ENCODE measurements around the gene MAFF.

MAFF gene

DNA sequence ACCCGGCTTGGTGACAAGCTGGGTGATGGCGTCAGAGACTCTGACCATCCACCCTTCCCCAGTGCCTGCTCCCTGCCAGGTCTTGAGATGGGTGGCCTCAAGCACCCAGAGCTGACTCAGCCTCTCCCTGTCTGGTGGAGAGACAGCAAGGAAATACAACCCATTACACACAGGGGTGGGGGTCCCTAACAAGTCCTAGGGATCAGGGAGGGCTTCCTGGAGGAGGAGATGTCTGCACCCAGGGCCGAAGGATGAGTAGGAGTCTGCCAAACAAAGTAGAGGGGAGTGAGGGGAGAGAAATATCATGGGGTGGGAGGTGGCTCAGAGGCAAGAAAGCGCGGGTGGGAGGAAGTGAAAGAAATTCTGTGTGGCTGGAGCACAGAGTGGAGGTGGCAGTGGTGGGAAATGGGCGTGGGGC is 6.8 kb downstream of the MAFF start:
- H4K20me1 ChIP-seq (ENCODE audit: insufficient read depth) = no peaks in the 10 kb centered on the region

DNA sequence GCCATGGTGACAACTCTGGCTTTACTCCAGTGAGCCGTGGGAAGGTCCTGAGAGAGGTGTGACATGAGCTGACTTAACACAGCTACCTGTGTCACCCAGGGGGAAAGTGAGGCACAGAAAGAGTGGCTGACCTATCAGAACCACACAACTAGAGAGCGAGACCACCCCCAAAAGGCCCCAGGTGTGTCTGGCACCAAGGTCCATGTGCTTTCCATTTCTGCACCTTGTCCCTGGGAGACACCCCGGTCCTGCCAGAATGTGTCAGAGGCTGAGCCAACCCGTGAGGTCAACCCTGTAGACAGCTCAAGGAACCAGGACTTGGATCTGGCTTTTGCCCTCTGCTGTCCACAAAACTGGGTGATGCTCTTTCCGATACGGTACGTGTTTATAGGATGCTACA is 9.8 kb downstream of the MAFF start:
- H3K27ac ChIP-seq = no peak overlapping the region
- no peaks in the 10 kb centered on the region for H4K20me1 ChIP-seq (ENCODE audit: insufficient read depth)
- no peaks in the 10 kb centered on the region for H3K27me3 ChIP-seq (ENCODE audit: insufficient read depth, low read depth)
- no peak overlapping the region for H3K9ac ChIP-seq
- peaks cover 31% of the 10 kb centered on the region for H3K4me1 ChIP-seq (ENCODE audit: low read depth, poor library complexity, severe bottlenecking)
- no peak overlapping the region for H2AFZ ChIP-seq (ENCODE audit: low read depth)
- H3K36me3 ChIP-seq (ENCODE audit: insufficient read depth) = no peaks in the 10 kb centered on the region
- H3K79me2 ChIP-seq (ENCODE audit: insufficient read depth, low read depth) = no peaks in the 10 kb centered on the region; the same call in 1 of the 2 replicates
- no peak overlapping the region for H3K4me3 ChIP-seq (IDR thresholded peaks at IDR 0.05; ENCODE audit: insufficient read depth, low read depth, low read length)
- H3K4me2 ChIP-seq = no peak overlapping the region
- TF ChIP-seq, protein P1, sequence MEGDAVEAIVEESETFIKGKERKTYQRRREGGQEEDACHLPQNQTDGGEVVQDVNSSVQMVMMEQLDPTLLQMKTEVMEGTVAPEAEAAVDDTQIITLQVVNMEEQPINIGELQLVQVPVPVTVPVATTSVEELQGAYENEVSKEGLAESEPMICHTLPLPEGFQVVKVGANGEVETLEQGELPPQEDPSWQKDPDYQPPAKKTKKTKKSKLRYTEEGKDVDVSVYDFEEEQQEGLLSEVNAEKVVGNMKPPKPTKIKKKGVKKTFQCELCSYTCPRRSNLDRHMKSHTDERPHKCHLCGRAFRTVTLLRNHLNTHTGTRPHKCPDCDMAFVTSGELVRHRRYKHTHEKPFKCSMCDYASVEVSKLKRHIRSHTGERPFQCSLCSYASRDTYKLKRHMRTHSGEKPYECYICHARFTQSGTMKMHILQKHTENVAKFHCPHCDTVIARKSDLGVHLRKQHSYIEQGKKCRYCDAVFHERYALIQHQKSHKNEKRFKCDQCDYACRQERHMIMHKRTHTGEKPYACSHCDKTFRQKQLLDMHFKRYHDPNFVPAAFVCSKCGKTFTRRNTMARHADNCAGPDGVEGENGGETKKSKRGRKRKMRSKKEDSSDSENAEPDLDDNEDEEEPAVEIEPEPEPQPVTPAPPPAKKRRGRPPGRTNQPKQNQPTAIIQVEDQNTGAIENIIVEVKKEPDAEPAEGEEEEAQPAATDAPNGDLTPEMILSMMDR (conservative IDR thresholded peaks at IDR 0.05; ENCODE audit: low read depth, low read length) = no peak

More for the DNA sequence above, 6.8 kb downstream of the MAFF start:
- peaks cover 33% of the 10 kb centered on the region for H3K4me1 ChIP-seq (ENCODE audit: low read depth, poor library complexity, severe bottlenecking)
- H3K27me3 ChIP-seq (ENCODE audit: insufficient read depth, low read depth) = no peaks in the 10 kb centered on the region
- no peak overlapping the region for H3K27ac ChIP-seq
- no peaks in the 10 kb centered on the region for H3K36me3 ChIP-seq (ENCODE audit: insufficient read depth)
- no peak overlapping the region for H2AFZ ChIP-seq (ENCODE audit: low read depth)
- H3K79me2 ChIP-seq (ENCODE audit: insufficient read depth, low read depth) = no peaks in the 10 kb centered on the region; the same call in 1 of the 2 replicates
- TF ChIP-seq, protein P1 (conservative IDR thresholded peaks at IDR 0.05; ENCODE audit: low read depth, low read length) = no peak
- H3K4me2 ChIP-seq = no peak overlapping the region
- H3K4me3 ChIP-seq (IDR thresholded peaks at IDR 0.05; ENCODE audit: insufficient read depth, low read depth, low read length) = no peak overlapping the region
- H3K9ac ChIP-seq = no peak overlapping the region

DNA sequence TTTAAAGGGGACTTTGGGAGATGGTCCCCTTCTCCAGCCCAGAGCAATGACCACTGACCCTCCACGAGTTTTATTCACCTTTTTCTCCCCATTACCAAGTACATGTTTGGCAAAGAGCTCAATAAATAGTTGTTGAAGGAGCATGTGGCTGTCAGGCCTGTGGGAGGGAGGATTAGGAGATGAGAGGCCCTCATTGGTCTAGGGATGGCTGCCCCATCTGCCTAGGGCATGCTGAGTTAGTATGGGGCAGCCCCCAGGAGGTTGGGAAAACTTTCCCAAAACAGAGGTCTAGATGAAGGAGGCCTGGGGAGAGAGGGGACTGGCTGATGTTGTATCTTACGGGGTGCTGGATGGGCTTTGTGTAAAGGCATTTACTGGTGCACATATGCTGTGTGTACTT is 10.6 kb downstream of the MAFF start:
- Histone ChIP-seq H3K9ac (no peak overlapping the region), H3K36me3 (ENCODE audit: insufficient read depth) (no peaks in the 10 kb centered on the region), H4K20me1 (ENCODE audit: insufficient read depth) (no peaks in the 10 kb centered on the region), H3K27me3 (ENCODE audit: insufficient read depth, low read depth) (no peaks in the 10 kb centered on the region), H3K27ac (no peak overlapping the region), H3K4me3 (IDR thresholded peaks at IDR 0.05; ENCODE audit: insufficient read depth, low read depth, low read length) (no peak overlapping the region), H3K4me2 (no peak overlapping the region; the same call in 1 of the 2 replicates), H3K4me1 (ENCODE audit: low read depth, poor library complexity, severe bottlenecking) (peaks cover 40% of the 10 kb centered on the region), H2AFZ (ENCODE audit: low read depth) (no peak overlapping the region), H3K79me2 (ENCODE audit: insufficient read depth, low read depth) (no peaks in the 10 kb centered on the region; the same call in 1 of the 2 replicates)
- TF ChIP-seq, protein P1 (conservative IDR thresholded peaks at IDR 0.05; ENCODE audit: low read depth, low read length) = no peak

DNA sequence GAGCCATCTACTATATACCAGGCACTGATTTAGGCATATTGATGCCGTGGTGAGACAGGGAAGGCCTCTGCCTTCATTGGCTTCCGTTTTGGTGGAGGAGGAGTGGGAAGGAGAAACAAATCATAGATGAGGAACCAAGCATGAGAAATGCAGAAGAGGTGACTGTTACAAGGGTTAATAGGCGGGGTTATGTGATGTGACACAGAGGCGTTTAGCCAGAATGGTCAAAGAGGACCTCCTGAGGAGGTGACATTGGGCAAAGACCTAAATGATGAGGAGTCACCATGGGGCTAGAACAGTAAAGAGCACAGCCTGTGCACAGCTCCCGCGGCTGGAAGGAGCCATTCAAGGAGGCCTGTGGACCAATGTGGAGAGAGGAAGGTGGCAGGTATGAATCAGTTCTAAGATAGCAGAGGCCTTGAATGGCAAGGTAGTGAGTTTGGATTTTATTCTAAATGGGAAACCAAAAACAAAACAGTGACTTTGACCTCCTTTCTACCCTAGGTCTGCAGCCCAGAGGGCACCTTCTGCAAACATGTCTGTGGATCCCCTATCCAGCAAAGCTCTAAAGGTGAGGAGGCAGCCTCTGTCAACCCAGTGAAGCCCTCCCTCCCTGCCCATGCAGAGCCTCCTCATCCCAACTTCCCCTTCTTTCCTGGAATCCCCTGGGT is 11.7 kb downstream of the MAFF start:
- H2AFZ ChIP-seq (ENCODE audit: low read depth) = no peak overlapping the region
- TF ChIP-seq, protein P1 (conservative IDR thresholded peaks at IDR 0.05; ENCODE audit: low read depth, low read length) = no peak
- H3K4me3 ChIP-seq (IDR thresholded peaks at IDR 0.05; ENCODE audit: insufficient read depth, low read depth, low read length) = no peak overlapping the region
- H3K4me2 ChIP-seq = peak overlapping the region; percentile 61; the same call in 1 of the 2 replicates
- H3K27ac ChIP-seq = 0 out of 2 replicates have a peak overlapping the region, but pooled peaks have one; percentile 58
- no peaks in the 10 kb centered on the region for H3K36me3 ChIP-seq (ENCODE audit: insufficient read depth)
- H3K79me2 ChIP-seq (ENCODE audit: insufficient read depth, low read depth) = no peaks in the 10 kb centered on the region; the same call in 1 of the 2 replicates
- no peaks in the 10 kb centered on the region for H4K20me1 ChIP-seq (ENCODE audit: insufficient read depth)
- no peaks in the 10 kb centered on the region for H3K27me3 ChIP-seq (ENCODE audit: insufficient read depth, low read depth)
- H3K9ac ChIP-seq = peak overlapping the region; percentile 73; the same call in 1 of the 2 replicates
- peaks cover 50% of the 10 kb centered on the region for H3K4me1 ChIP-seq (ENCODE audit: low read depth, poor library complexity, severe bottlenecking)

Measured in KMS-11 (cell line).